SU-DHL-6 (cell line): ENCODE data around the gene SLC35F2.

Experiments used
- H2AFZ ChIP-seq: fragments of 200-600 bp; sonication (generic); 2 replicates; pipeline ENCODE4 v1.6.1; 2014; ENCODE audit warnings: low read depth, mild to moderate bottlenecking, moderate library complexity, mixed read lengths, antibody characterized with exemption, low read length; ENCODE audit not compliant: severe bottlenecking
- H3F3A ChIP-seq: fragments of 200-600 bp; shearing (Covaris generic); 2 replicates; pipeline ENCODE4 v1.6.0; 2016; ENCODE audit warnings: antibody characterized with exemption, mild to moderate bottlenecking; ENCODE audit not compliant: insufficient read depth
- H3K27ac ChIP-seq: fragments of 200-600 bp; sonication (generic); 2 replicates; pipeline ENCODE4 v1.5.1; 2016; ENCODE audit warnings: low read depth, mild to moderate bottlenecking, low read length, moderate library complexity, mixed read lengths
- H3K27me3 ChIP-seq: fragments of 200-600 bp; sonication (generic), shearing (Covaris generic); 2 replicates; pipeline ENCODE4 v1.6.0; 2014; ENCODE audit warnings: mild to moderate bottlenecking, low read length
- H3K36me3 ChIP-seq: fragments of 200-600 bp; sonication (generic); 2 replicates; pipeline ENCODE4 v1.6.1; 2014; ENCODE audit warnings: mild to moderate bottlenecking, low read length, mixed read lengths
- H3K4me2 ChIP-seq: fragments of 300-600, 200-600 bp; shearing (Covaris generic), sonication (generic); 2 replicates; pipeline ENCODE4 v1.6.0; 2014; ENCODE audit warnings: low read length, low read depth, mild to moderate bottlenecking; ENCODE audit not compliant: poor library complexity, severe bottlenecking
- H3K4me3 ChIP-seq: fragments of 200-600 bp; sonication (generic); 2 replicates; pipeline ENCODE4 v1.5.1; 2014; ENCODE audit warnings: antibody characterized with exemption, low read length, mild to moderate bottlenecking, mixed read lengths; ENCODE audit not compliant: insufficient read depth, poor library complexity, severe bottlenecking
- H3K79me2 ChIP-seq: fragments of 200-600 bp; sonication (generic); 2 replicates; pipeline ENCODE4 v1.6.1; 2014; ENCODE audit warnings: mild to moderate bottlenecking, low read length, moderate library complexity; ENCODE audit not compliant: insufficient read depth
- H3K9ac ChIP-seq: fragments of 200-600 bp; sonication (generic); 2 replicates; pipeline ENCODE4 v1.7.0; 2014; ENCODE audit warnings: mild to moderate bottlenecking, low read length
- H3K9me2 ChIP-seq: fragments of 200-600 bp; sonication (generic); replicated peaks from 2 replicates; pipeline ENCODE4 v1.6.1; 2014; ENCODE audit warnings: low read length; ENCODE audit not compliant: insufficient read depth
- H3K9me3 ChIP-seq: fragments of 200-600 bp; sonication (generic); 2 replicates; pipeline ENCODE4 v1.6.1; 2014; ENCODE audit warnings: low read length, mixed read lengths; ENCODE audit not compliant: insufficient read depth
- H4K20me1 ChIP-seq: fragments of 200-600 bp; sonication (generic); 2 replicates; pipeline ENCODE4 v1.6.1; 2014; ENCODE audit warnings: low read depth, mild to moderate bottlenecking, antibody characterized with exemption, low read length, moderate library complexity, mixed read lengths
- EZH2phosphoT487 ChIP-seq: fragments of 200-600 bp; sonication (generic), shearing (Covaris generic); conservative IDR thresholded peaks from 2 replicates; pipeline ENCODE4 v1.6.1; 2018; ENCODE audit warnings: mild to moderate bottlenecking, antibody characterized with exemption, low read length, moderate library complexity, mixed read lengths
- TF ChIP-seq, protein P1 (sequence below): fragments of 200-600 bp; sonication (generic); IDR thresholded peaks from one replicate; pipeline ENCODE4 v1.5.1; 2017; ENCODE audit warnings: antibody characterized with exemption, mild to moderate bottlenecking, low read length, moderate library complexity; ENCODE audit not compliant: insufficient read depth, poor library complexity, severe bottlenecking

SLC35F2 gene

DNA sequence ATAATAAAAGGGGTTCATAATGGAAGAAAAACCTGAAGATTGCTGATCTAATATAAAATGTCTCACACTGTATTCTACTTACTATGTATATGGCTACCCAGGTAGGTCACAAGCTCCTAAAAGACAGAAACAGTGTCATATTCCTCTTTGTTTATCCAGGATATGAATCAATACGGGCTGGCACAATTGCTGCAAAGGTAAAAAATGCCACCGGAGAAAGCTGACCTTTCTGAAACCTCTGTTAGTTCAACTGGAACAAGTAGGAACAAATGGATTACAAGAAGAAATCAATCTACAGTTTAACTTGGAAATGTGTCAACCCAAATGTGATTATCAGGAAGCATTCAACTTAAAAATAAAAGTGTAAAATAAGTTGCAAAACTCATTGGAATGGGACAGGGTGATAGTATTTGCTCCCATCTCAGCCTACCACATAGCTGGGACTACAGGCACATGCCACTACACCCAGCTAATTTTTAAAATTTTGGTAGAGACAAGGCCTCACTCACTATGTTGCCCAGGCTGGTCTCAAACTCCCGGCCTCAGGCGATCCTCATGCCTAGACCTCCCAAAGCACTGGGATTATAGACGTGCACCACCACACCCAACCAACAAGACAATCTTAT, 27.6 kb downstream of the SLC35F2 start:
- no peaks in the 10 kb centered on the region for H3K9me3 ChIP-seq
- H3K27ac ChIP-seq, result no peak overlapping the region
- peaks cover 85% of the 10 kb centered on the region for H3K79me2 ChIP-seq

DNA sequence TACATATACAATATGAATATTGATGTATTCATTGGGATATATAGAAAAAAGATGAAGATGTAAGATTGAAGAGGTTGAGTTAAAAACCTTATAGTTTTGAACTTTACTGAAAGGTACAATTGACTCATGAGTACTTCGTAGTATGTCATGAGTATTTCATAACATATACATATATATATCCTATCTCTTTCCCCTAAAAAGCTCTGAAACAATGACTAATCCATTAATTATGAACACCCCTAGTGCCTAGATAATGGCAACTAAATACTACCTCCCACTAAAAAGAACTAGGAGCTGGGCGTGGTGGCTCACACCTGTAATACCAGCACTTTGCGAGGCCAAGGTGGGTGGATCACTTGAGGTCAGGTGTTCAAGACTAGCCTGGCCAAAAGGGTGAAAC, 31.5 kb downstream of the SLC35F2 start:
- Histone ChIP-seq H3F3A (no peaks in the 10 kb centered on the region), H3K9me2 (no peaks in the 10 kb centered on the region), H3K9me3 (no peaks in the 10 kb centered on the region), H3K4me3 (no peak overlapping the region), H3K9ac (no peak overlapping the region), H3K36me3 (no peaks in the 10 kb centered on the region), H3K27ac (no peak overlapping the region), H3K27me3 (no peaks in the 10 kb centered on the region), H2AFZ (no peak overlapping the region), H4K20me1 (0 out of 2 replicates have a peak, but pooled peaks cover 4% of the 10 kb centered on the region), H3K79me2 (peaks cover 82% of the 10 kb centered on the region), H3K4me2 (no peak overlapping the region)
- no peak for TF ChIP-seq EZH2phosphoT487
- TF ChIP-seq, protein P1, sequence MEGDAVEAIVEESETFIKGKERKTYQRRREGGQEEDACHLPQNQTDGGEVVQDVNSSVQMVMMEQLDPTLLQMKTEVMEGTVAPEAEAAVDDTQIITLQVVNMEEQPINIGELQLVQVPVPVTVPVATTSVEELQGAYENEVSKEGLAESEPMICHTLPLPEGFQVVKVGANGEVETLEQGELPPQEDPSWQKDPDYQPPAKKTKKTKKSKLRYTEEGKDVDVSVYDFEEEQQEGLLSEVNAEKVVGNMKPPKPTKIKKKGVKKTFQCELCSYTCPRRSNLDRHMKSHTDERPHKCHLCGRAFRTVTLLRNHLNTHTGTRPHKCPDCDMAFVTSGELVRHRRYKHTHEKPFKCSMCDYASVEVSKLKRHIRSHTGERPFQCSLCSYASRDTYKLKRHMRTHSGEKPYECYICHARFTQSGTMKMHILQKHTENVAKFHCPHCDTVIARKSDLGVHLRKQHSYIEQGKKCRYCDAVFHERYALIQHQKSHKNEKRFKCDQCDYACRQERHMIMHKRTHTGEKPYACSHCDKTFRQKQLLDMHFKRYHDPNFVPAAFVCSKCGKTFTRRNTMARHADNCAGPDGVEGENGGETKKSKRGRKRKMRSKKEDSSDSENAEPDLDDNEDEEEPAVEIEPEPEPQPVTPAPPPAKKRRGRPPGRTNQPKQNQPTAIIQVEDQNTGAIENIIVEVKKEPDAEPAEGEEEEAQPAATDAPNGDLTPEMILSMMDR, result no peak

More for the DNA sequence above, 27.6 kb downstream of the SLC35F2 start:
- Histone ChIP-seq H3K9me2 (no peaks in the 10 kb centered on the region), H3K4me2 (no peak overlapping the region), H3K9ac (no peak overlapping the region), H3K27me3 (no peaks in the 10 kb centered on the region), H2AFZ (no peak overlapping the region), H3K36me3 (no peaks in the 10 kb centered on the region), H3K4me3 (no peak overlapping the region), H4K20me1 (0 out of 2 replicates have a peak, but pooled peaks cover 3% of the 10 kb centered on the region), H3F3A (no peaks in the 10 kb centered on the region)
- TF ChIP-seq EZH2phosphoT487, result no peak
- TF ChIP-seq, protein P1, result no peak

DNA sequence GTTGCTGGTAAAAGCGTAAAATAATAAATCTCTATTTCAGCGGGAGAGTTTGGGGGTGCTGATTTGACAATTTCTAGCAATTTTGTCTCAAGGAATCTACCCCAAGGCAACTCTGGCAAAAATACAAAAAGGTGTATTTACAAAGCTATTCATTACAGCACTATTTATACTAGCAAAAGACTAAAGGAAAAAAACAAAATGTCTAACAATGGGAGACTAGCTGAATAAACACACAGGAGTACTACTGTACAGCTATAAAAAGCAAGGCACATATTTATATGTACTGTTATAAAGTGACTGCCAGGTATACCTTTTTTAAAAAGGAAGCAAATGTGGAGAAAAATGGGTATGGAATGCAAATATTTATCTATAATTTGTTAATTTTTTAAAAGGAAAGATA, 32.7 kb downstream of the SLC35F2 start:
- H2AFZ ChIP-seq, result no peak overlapping the region
- no peak overlapping the region for H3K4me3 ChIP-seq
- H3K9me3 ChIP-seq, result no peaks in the 10 kb centered on the region
- peaks cover 80% of the 10 kb centered on the region for H3K79me2 ChIP-seq
- no peak overlapping the region for H3K9ac ChIP-seq
- TF ChIP-seq EZH2phosphoT487, result no peak
- TF ChIP-seq, protein P1, result no peak
- H3K4me2 ChIP-seq, result no peak overlapping the region
- no peaks in the 10 kb centered on the region for H3K27me3 ChIP-seq
- no peaks in the 10 kb centered on the region for H3K36me3 ChIP-seq
- H3F3A ChIP-seq, result no peaks in the 10 kb centered on the region
- no peaks in the 10 kb centered on the region for H3K9me2 ChIP-seq
- H3K27ac ChIP-seq, result no peak overlapping the region
- 0 out of 2 replicates have a peak, but pooled peaks cover 4% of the 10 kb centered on the region for H4K20me1 ChIP-seq
